Measurements from ENCODE around the gene AFMID. TPM values are rescaled to one million over a fixed set of nuclear protein-coding genes. Genes with fewer than 3 reads are reported as not detected.

Gene AFMID
- total and polyA plus RNA-seq, 2 donors (not counting 3 experiments of a cell fraction or from before 2014, with no cell fraction given): 33.5 to 42.9 TPM

DNA sequence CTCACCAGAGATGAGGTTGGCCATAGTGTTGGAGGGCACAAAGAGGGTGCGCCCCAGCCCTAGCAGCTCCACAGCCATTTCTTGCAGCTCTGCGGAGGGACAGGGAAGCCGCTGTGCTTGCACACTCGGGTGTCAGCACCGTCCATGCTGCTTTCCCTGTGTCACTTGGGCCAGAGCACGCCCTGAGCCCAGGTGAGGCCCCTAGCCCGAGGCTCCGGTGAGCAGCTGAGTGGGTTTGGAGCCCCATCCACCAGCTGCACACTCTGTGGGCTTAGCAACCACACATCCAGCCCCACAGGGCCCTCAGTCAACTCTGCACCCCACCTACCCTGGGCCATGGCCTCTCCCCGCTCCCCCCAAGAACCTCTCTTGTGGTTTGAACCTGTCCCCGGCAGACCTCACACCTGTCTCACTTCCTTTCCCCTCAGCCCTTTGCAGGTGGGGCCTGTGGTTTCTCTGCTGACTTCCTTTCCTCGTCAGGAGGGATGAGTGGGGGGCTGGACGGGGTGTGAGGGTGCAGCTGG lies 65.0 kb downstream of the AFMID start:
- FAIRE-seq (no peak), DNase-seq (ENCODE audit: low read depth, low spot score) (no peak)
- POLR2A ChIA-PET: no interaction called here
- Histone ChIP-seq H3K36me3 (ENCODE audit: control insufficient read depth in 2 of 2, extremely low read depth in 1 of 2, insufficient read depth in 2 of 2, low read length in 2 of 2) (no peaks in the 10 kb centered on the region), H3K9ac (replicated peaks; ENCODE audit: extremely low read depth, insufficient read depth, low read length) (no peak overlapping the region), H2AFZ (ENCODE audit: low read depth, low read length) (no peak overlapping the region), H3K79me2 (ENCODE audit: control insufficient read depth, insufficient read depth, low read length) (no peaks in the 10 kb centered on the region), H3K27ac (ENCODE audit: insufficient read depth, low read depth, low read length) (no peak overlapping the region), H3K9me1 (replicated peaks; ENCODE audit: control insufficient read depth, extremely low read depth, insufficient read depth, low read length) (no peaks in the 10 kb centered on the region), H3K27me3 (ENCODE audit: control insufficient read depth in 2 of 2, insufficient read depth in 2 of 2, low read length in 2 of 2) (no peaks in the 10 kb centered on the region), H3K9me3 (replicated peaks; ENCODE audit: control insufficient read depth, insufficient read depth, low read length) (no peaks in the 10 kb centered on the region), H3K4me3 (replicated peaks in 1 of 3; ENCODE audit: insufficient read depth in 1 of 3, low read depth in 1 of 3, low read length in 3 of 3) (no peak overlapping the region), H3K4me1 (ENCODE audit: control insufficient read depth, extremely low read depth, insufficient read depth, low read length) (peaks cover 4% of the 10 kb centered on the region), H4K20me1 (replicated peaks; ENCODE audit: control insufficient read depth, extremely low read depth, insufficient read depth, low read length) (no peaks in the 10 kb centered on the region), H3K4me2 (ENCODE audit: insufficient read depth, low read length) (no peak overlapping the region)
- CTCF ChIA-PET: interaction anchor here (1.3 to 3.5 kb wide), 12 partner anchors 10 to 233 kb away, joined by 4 to 49 read pairs (median 11); partner anchors contain the start of genes AFMID, SOCS3, SYNGR2 and TK1
- BruUV-seq (replicated peaks): no TSS peak
- no peak for TF ChIP-seq JUN (IDR thresholded peaks at IDR 0.05; ENCODE audit: borderline replicate concordance, insufficient read depth, insufficient read length, low read depth)
- TF ChIP-seq, protein P1, sequence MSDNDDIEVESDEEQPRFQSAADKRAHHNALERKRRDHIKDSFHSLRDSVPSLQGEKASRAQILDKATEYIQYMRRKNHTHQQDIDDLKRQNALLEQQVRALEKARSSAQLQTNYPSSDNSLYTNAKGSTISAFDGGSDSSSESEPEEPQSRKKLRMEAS (IDR thresholded peaks at IDR 0.05; ENCODE audit: insufficient read depth, insufficient read length): no peak
- no peak for TF ChIP-seq GATA2 (IDR thresholded peaks at IDR 0.05; ENCODE audit: insufficient read depth, insufficient read length, low read depth, low read length)
- no peak for TF ChIP-seq MYC (IDR thresholded peaks at IDR 0.05; ENCODE audit: low read depth, low read length)
- no peak for TF ChIP-seq FOS (IDR thresholded peaks at IDR 0.05; ENCODE audit: borderline replicate concordance, insufficient read depth, low read length)
- TF ChIP-seq POLR2AphosphoS5 (IDR thresholded peaks at IDR 0.05; ENCODE audit: insufficient read depth, low read depth, low read length): no peak
- TF ChIP-seq, protein P2, sequence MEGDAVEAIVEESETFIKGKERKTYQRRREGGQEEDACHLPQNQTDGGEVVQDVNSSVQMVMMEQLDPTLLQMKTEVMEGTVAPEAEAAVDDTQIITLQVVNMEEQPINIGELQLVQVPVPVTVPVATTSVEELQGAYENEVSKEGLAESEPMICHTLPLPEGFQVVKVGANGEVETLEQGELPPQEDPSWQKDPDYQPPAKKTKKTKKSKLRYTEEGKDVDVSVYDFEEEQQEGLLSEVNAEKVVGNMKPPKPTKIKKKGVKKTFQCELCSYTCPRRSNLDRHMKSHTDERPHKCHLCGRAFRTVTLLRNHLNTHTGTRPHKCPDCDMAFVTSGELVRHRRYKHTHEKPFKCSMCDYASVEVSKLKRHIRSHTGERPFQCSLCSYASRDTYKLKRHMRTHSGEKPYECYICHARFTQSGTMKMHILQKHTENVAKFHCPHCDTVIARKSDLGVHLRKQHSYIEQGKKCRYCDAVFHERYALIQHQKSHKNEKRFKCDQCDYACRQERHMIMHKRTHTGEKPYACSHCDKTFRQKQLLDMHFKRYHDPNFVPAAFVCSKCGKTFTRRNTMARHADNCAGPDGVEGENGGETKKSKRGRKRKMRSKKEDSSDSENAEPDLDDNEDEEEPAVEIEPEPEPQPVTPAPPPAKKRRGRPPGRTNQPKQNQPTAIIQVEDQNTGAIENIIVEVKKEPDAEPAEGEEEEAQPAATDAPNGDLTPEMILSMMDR (IDR thresholded peaks at IDR 0.05; ENCODE audit: extremely low read depth in 1 of 2, insufficient read depth in 1 of 2, low read depth in 1 of 2, low read length in 2 of 2): no peak
- no peak for TF ChIP-seq EZH2 (IDR thresholded peaks at IDR 0.05; ENCODE audit: borderline replicate concordance, low read depth, low read length, severe bottlenecking)
- dilution Hi-C loops (cut with MboI; ENCODE audit: extremely low pct_ligation_motif_present, low sequenced_read_pairs) (no loop called here), intact Hi-C loops (cut with micrococcal nuclease) (loop anchor here (5.0 to 10.0 kb wide), 2 partner anchors 125 to 453 kb away; partner anchors contain the start of gene TMC6)
